K562 (cell line): ENCODE results near the gene ARHGAP23. TPM values are rescaled to one million over a fixed set of nuclear protein-coding genes. Genes with fewer than 3 reads are reported as not detected.

Source experiments
- CREBBP ChIP-seq: IDR thresholded peaks from one replicate; pipeline ENCODE4 v1.6.1; 2012; ENCODE audit warnings: low read depth, mild to moderate bottlenecking, control low read depth, inconsistent platforms, low read length
- CTBP1 ChIP-seq: fragments of 450-650 bp; IDR thresholded peaks from 2 replicates; pipeline ENCODE4 v1.6.1; 2016; ENCODE audit warnings: borderline replicate concordance
- CXXC5 ChIP-seq: fragments of 250-450 bp; sonication (Bioruptor Pico); IDR thresholded peaks from 2 replicates; pipeline ENCODE4 v1.8.0; 2022; ENCODE audit warnings: inconsistent platforms, mild to moderate bottlenecking, moderate library complexity
- EP300 ChIP-seq: IDR thresholded peaks from 2 replicates; pipeline ENCODE4 v1.6.1; 2012; ENCODE audit warnings: low read length, improper control_type of control experiment
- FOXJ2 ChIP-seq: fragments of 200-800 bp; sonication (Bioruptor generic); IDR thresholded peaks from 2 replicates; pipeline ENCODE4 v1.6.1; 2016; ENCODE audit warnings: missing genetic modification characterization, missing compliant biosample characterization
- GTF3C2 ChIP-seq: IDR thresholded peaks from 3 replicates; pipeline ENCODE4 v1.6.1; 2011; ENCODE audit warnings: borderline replicate concordance, mild to moderate bottlenecking, moderate library complexity; ENCODE audit not compliant: insufficient read length; ENCODE audit errors: extremely low read depth
- KDM4B ChIP-seq, 2 experiments: fragments of 450-650 bp in 1 of 2; sonication (generic) in 1 of 2; IDR thresholded peaks; 2 replicates each; pipeline ENCODE4 v1.6.1; 2016 to 2017; ENCODE audit warnings: borderline replicate concordance in 2 of 2, antibody characterized with exemption in 1 of 2, low read depth in 1 of 2, mild to moderate bottlenecking in 1 of 2
- KLF16 ChIP-seq: IDR thresholded peaks from 2 replicates; pipeline ENCODE4 v1.6.1; 2016; ENCODE audit warnings: antibody characterized with exemption
- MEIS2 ChIP-seq: fragments of 450-650 bp; IDR thresholded peaks from 2 replicates; pipeline ENCODE4 v1.6.1; 2014; ENCODE audit warnings: mild to moderate bottlenecking; ENCODE audit not compliant: partially characterized antibody
- RB1 ChIP-seq: fragments of 450-650 bp; IDR thresholded peaks from 2 replicates; pipeline ENCODE4 v1.6.1; 2017; ENCODE audit warnings: low read depth, mild to moderate bottlenecking
- TFAP4 ChIP-seq: sonication (generic); formaldehyde crosslinking; IDR thresholded peaks from 2 replicates; pipeline ENCODE4 v1.8.0; 2022; ENCODE audit warnings: missing genetic modification reagents, mild to moderate bottlenecking, moderate library complexity, borderline replicate concordance
- ZBTB1 ChIP-seq: sonication (generic); formaldehyde crosslinking; IDR thresholded peaks from 2 replicates; pipeline ENCODE4 v1.8.1; 2023; ENCODE audit warnings: missing genetic modification reagents, low read depth, mild to moderate bottlenecking, borderline replicate concordance
- ZBTB26 ChIP-seq: fragments of 450-650 bp; formaldehyde crosslinking; IDR thresholded peaks from 2 replicates; pipeline ENCODE4 v1.4.0; 2022; ENCODE audit warnings: missing genetic modification characterization
- polyA plus RNA-seq, 8 experiments: library from polyadenylated mRNA; depleted of rRNA in 4 of 8; stranded (reverse) in 5 of 8; unstranded in 3 of 8; fragments of >200 nt; fragmentation: Nextera tagmentation in 2 of 8; fragmentation: Illumina TruSeq in 1 of 8; extraction: Ambion mirVana in 2 of 8; extraction: Trizol in 1 of 8; gene quantifications; 2 replicates each; pipeline versions ENCODE4 v1.2.1 to v1.2.3, GENCODE V29; 2011 to 2014; ENCODE audit warnings: inconsistent platforms in 1 of 8, missing spikeins in 1 of 8
- total RNA-seq, 7 experiments: library from RNA; depleted of rRNA in 6 of 7; stranded (reverse); fragments of >200 nt in 6 of 7; fragmentation: Illumina TruSeq in 2 of 7; extraction: Trizol in 2 of 7; gene quantifications; 2 replicates each; pipeline versions ENCODE4 v1.2.1 to v1.2.3, GENCODE V29; 2011 to 2021; ENCODE audit warnings: low replicate concordance in 1 of 7
- TF ChIP-seq, protein P1 (sequence below): sonication (generic); formaldehyde crosslinking; IDR thresholded peaks from 2 replicates; pipeline ENCODE4 v1.8.1; 2023; ENCODE audit warnings: mild to moderate bottlenecking, missing genetic modification reagents

Gene ARHGAP23
- total and polyA plus RNA-seq, 9 of the 15 experiments (the other 6 are each of a cell fraction or from before 2014, with no cell fraction given): 0.01 to 2.7 (median 0.70) TPM

- TF ChIP-seq GTF3C2: no peak
- TF ChIP-seq TFAP4 (CRISPR knock-in tag): peak; percentile 78; the same call in 1 of the 2 replicates
- TF ChIP-seq, protein P1, sequence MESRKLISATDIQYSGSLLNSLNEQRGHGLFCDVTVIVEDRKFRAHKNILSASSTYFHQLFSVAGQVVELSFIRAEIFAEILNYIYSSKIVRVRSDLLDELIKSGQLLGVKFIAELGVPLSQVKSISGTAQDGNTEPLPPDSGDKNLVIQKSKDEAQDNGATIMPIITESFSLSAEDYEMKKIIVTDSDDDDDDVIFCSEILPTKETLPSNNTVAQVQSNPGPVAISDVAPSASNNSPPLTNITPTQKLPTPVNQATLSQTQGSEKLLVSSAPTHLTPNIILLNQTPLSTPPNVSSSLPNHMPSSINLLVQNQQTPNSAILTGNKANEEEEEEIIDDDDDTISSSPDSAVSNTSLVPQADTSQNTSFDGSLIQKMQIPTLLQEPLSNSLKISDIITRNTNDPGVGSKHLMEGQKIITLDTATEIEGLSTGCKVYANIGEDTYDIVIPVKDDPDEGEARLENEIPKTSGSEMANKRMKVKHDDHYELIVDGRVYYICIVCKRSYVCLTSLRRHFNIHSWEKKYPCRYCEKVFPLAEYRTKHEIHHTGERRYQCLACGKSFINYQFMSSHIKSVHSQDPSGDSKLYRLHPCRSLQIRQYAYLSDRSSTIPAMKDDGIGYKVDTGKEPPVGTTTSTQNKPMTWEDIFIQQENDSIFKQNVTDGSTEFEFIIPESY (CRISPR knock-in tag): no peak
- 0 out of 2 replicates have a peak, but pooled peaks have one; percentile 32 for TF ChIP-seq ZBTB1 (CRISPR knock-in tag)
- peak; percentile 93 for TF ChIP-seq CTBP1
- 0 out of 2 replicates have a peak, but pooled peaks have one; percentile 20 for TF ChIP-seq FOXJ2 (tag)
- 0 out of 4 replicates have a peak, but pooled peaks of 1 of the 2 experiments have one; percentile 34 for TF ChIP-seq KDM4B (IDR thresholded peaks at IDR 0.05; ENCODE audit: borderline replicate concordance in 2 of 2, low read depth in 1 of 2)
- TF ChIP-seq KLF16: peak; percentile 33; the same call in 1 of the 2 replicates
- TF ChIP-seq CXXC5 (CRISPR knock-in tag): peak; percentile 61; the same call in 1 of the 2 replicates
- TF ChIP-seq ZBTB26: peak; percentile 61; the same call in 1 of the 2 replicates
- no peak for TF ChIP-seq EP300
- peak; percentile 89; the same call in 1 of the 2 replicates for TF ChIP-seq RB1
- no peak for TF ChIP-seq CREBBP
- peak; percentile 88 for TF ChIP-seq MEIS2
These were observed 129.8 kb downstream of the ARHGAP23 start (continued) for GRCh38 chr17:38557836-38558727.
